ENCODE results near the gene MT1G.

GRCh38 chr16:56711862-56712261, 44.0 kb upstream of the MT1G start:
- TF ChIP-seq POLR2A (IDR thresholded peaks at IDR 0.05) = no peak
- TF ChIP-seq CTCF (IDR thresholded peaks at IDR 0.05) = no peak

Measured in testis (tissue), 2 donors.